GM12878 (cell line): ENCODE results near the gene ASB7. TPM values are rescaled to one million over a fixed set of nuclear protein-coding genes. Genes with fewer than 3 reads are reported as not detected.

Experiments used
- ATAC-seq: fragments of 200-7000 bp; cut with Tn5 transposase; 3 replicates; pipeline ENCODE4 v1.9.1; 2020; ENCODE audit warnings: mild to moderate bottlenecking, moderate library complexity
- BruUV-seq: library from RNA; stranded (reverse); fragments of 400-500 nt; replicated peaks from 2 replicates; lab custom pipeline; 2021; lab: Mats Ljungman, UMichigan
- CTCF ChIA-PET: fragments of 300-600 bp; sonication (Branson Sonifier 250); formaldehyde crosslinking; extraction: SDS; loops from one replicate; lab custom pipeline; 2021; ENCODE audit warnings: inconsistent platforms; lab: Yijun Ruan, JAX
- POLR2A ChIA-PET: fragments of 350-600 bp; formaldehyde crosslinking; extraction: SDS; loops from one replicate; lab custom pipeline; 2021; ENCODE audit warnings: inconsistent platforms; lab: Charles Lee
- RAD21 ChIA-PET: fragments of 300-600 bp; sonication (Branson Sonifier 250); formaldehyde crosslinking; loops from one replicate; lab custom pipeline; 2023; ENCODE audit warnings: antibody characterized with exemption; ENCODE audit not compliant: unreplicated experiment; lab: Charles Lee
- SMC1A ChIA-PET: fragments of 300-600 bp; sonication (Branson Sonifier 250); formaldehyde crosslinking; loops from one replicate; lab custom pipeline; 2023; ENCODE audit not compliant: unreplicated experiment, uncharacterized antibody; lab: Charles Lee
- DNase-seq: peaks from one replicate; pipeline ENCODE4 v3.0.0-alpha.2; 2011; ENCODE audit warnings: low read depth, low spot score
- FAIRE-seq: peaks from 3 replicates; lab custom pipeline; 2011; peaks lifted over from hg19 to GRCh38; lab: Jason Lieb, UNC
- H2AFZ ChIP-seq: 2 replicates; pipeline ENCODE4 v1.6.0; 2011; ENCODE audit warnings: low read depth, low read length, control low read depth; ENCODE audit not compliant: control insufficient read depth
- H3K27ac ChIP-seq: 2 replicates; pipeline ENCODE4 v1.5.1; 2011; ENCODE audit warnings: control low read depth; ENCODE audit not compliant: control insufficient read depth, insufficient read depth
- H3K27me3 ChIP-seq, 2 experiments: replicated peaks in 1 of 2; 2 replicates each; pipeline versions ENCODE4 v1.6.0 to v1.6.1; 2011; ENCODE audit warnings: low read length in 1 of 2; ENCODE audit not compliant: control insufficient read depth in 2 of 2, insufficient read depth in 2 of 2
- H3K36me3 ChIP-seq, 2 experiments: 2 replicates each; pipeline ENCODE4 v1.5.1; 2011; ENCODE audit warnings: low read length in 1 of 2; ENCODE audit not compliant: control insufficient read depth in 2 of 2, insufficient read depth in 2 of 2
- H3K4me1 ChIP-seq: 2 replicates; pipeline ENCODE4 v1.6.1; 2011; ENCODE audit warnings: mild to moderate bottlenecking, low read length, moderate library complexity, mixed read lengths; ENCODE audit not compliant: control insufficient read depth, insufficient read depth
- H3K4me2 ChIP-seq: 2 replicates; pipeline ENCODE4 v1.6.0; 2011; ENCODE audit warnings: control low read depth; ENCODE audit not compliant: control insufficient read depth, insufficient read depth
- H3K4me3 ChIP-seq: fragments of 200-600 bp; sonication (generic); 2 replicates; pipeline ENCODE4 v1.5.1; 2016
- H3K79me2 ChIP-seq: 2 replicates; pipeline ENCODE4 v1.6.0; 2011; ENCODE audit warnings: low read length; ENCODE audit not compliant: control insufficient read depth, insufficient read depth
- H3K9ac ChIP-seq: 2 replicates; pipeline ENCODE4 v1.8.0; 2011; ENCODE audit warnings: low read length, control low read depth, mixed read lengths; ENCODE audit not compliant: control insufficient read depth, insufficient read depth
- H3K9me3 ChIP-seq: replicated peaks from 3 replicates; pipeline ENCODE4 v1.5.1; 2011; ENCODE audit warnings: mild to moderate bottlenecking, low read length; ENCODE audit not compliant: control insufficient read depth, insufficient read depth
- H4K20me1 ChIP-seq: 2 replicates; pipeline ENCODE4 v1.6.0; 2011; ENCODE audit not compliant: control insufficient read depth, insufficient read depth
- BHLHE40 ChIP-seq, 2 experiments: fragments of 450-650 bp in 1 of 2; IDR thresholded peaks; 2 replicates each; pipeline ENCODE4 v1.6.1; 2011 to 2017; ENCODE audit warnings: low read depth in 2 of 2, borderline replicate concordance in 1 of 2, improper control_type of control experiment in 1 of 2, low read length in 1 of 2, mild to moderate bottlenecking in 1 of 2
- CREM ChIP-seq: IDR thresholded peaks from 2 replicates; pipeline ENCODE4 v1.6.1; 2014; ENCODE audit warnings: antibody characterized with exemption, low read depth
- E4F1 ChIP-seq: fragments of 450-650 bp; IDR thresholded peaks from 2 replicates; pipeline ENCODE4 v1.6.1; 2018; ENCODE audit warnings: borderline replicate concordance, mild to moderate bottlenecking; ENCODE audit not compliant: partially characterized antibody
- ETV6 ChIP-seq, 2 experiments: fragments of 450-650 bp in 1 of 2; IDR thresholded peaks in 1 of 2; conservative IDR thresholded peaks in 1 of 2; 2 replicates each; pipeline ENCODE4 v1.6.1; 2014; ENCODE audit warnings: antibody characterized with exemption in 1 of 2, borderline replicate concordance in 1 of 2, low read depth in 1 of 2, mild to moderate bottlenecking in 1 of 2, moderate library complexity in 1 of 2
- MEF2A ChIP-seq: IDR thresholded peaks from 2 replicates; pipeline ENCODE4 v1.6.1; 2011; ENCODE audit warnings: low read depth, mild to moderate bottlenecking, low read length, moderate library complexity; ENCODE audit not compliant: insufficient read depth
- TBL1XR1 ChIP-seq: IDR thresholded peaks from 2 replicates; pipeline ENCODE4 v1.6.1; 2012; ENCODE audit warnings: low read depth, low read length, improper control_type of control experiment
- YBX1 ChIP-seq: fragments of 450-650 bp; IDR thresholded peaks from 2 replicates; pipeline ENCODE4 v1.6.1; 2016; ENCODE audit warnings: antibody characterized with exemption
- ZSCAN29 ChIP-seq: fragments of 450-650 bp; IDR thresholded peaks from 2 replicates; pipeline ENCODE4 v1.6.1; 2017; ENCODE audit warnings: mild to moderate bottlenecking, moderate library complexity
- WGBS: methylation state at CpG from one replicate; pipeline ENCODE4 v1.1.6; 2016; ENCODE audit warnings: low lambda C conversion rate; ENCODE audit not compliant: insufficient replicate concordance, insufficient coverage; ENCODE audit errors: missing lambda C conversion rate; 5-methylcytosine and 5-hydroxymethylcytosine counted together
- in situ Hi-C: fragments of 300-500 bp; cut with MboI; formaldehyde crosslinking; loops from 9 replicates; pipeline ENCODE4 v1.14.3; 2018; ENCODE audit warnings: mixed read lengths
- intact Hi-C: fragments of 100-400 bp; cut with micrococcal nuclease; formaldehyde crosslinking; loops from one replicate; pipeline ENCODE4 v1.14.2; 2022; ENCODE audit not compliant: unreplicated experiment
- polyA plus RNA-seq, 11 experiments: library from polyadenylated mRNA; depleted of rRNA in 4 of 11; unstranded in 6 of 11; stranded (reverse) in 5 of 11; fragments of >200 nt; fragmentation: Nextera tagmentation in 4 of 11; fragmentation: Illumina TruSeq in 1 of 11; extraction: Ambion mirVana in 4 of 11; extraction: Trizol in 1 of 11; gene quantifications; 1 replicate in 1 of 11; 2 replicates in 10 of 11; pipeline versions ENCODE4 v1.2.1 to v1.2.3, GENCODE V29; 2011 to 2016; ENCODE audit warnings: inconsistent platforms in 2 of 11, missing spikeins in 2 of 11, low read depth in 1 of 11
- total RNA-seq, 4 experiments: library from RNA; depleted of rRNA in 3 of 4; stranded (reverse); fragments of >200 nt in 3 of 4; fragmentation: Illumina TruSeq in 1 of 4; extraction: Trizol in 1 of 4; gene quantifications; 2 replicates each; pipeline versions ENCODE4 v1.2.1 to v1.2.3, GENCODE V29; 2013 to 2021
- TF ChIP-seq, protein P1 (sequence below): fragments of 450-650 bp; IDR thresholded peaks from 2 replicates; pipeline ENCODE4 v1.6.1; 2016; ENCODE audit warnings: mild to moderate bottlenecking
- TF ChIP-seq, protein P2 (sequence below): IDR thresholded peaks from 2 replicates; pipeline ENCODE4 v1.6.1; 2011; ENCODE audit warnings: low read depth, low read length, improper control_type of control experiment, borderline replicate concordance

The ASB7 gene
- total and polyA plus RNA-seq, 10 of the 15 experiments (the other 5 are each of a cell fraction or from before 2014, with no cell fraction given): 2.7 to 13.9 (median 8.6) TPM

DNA sequence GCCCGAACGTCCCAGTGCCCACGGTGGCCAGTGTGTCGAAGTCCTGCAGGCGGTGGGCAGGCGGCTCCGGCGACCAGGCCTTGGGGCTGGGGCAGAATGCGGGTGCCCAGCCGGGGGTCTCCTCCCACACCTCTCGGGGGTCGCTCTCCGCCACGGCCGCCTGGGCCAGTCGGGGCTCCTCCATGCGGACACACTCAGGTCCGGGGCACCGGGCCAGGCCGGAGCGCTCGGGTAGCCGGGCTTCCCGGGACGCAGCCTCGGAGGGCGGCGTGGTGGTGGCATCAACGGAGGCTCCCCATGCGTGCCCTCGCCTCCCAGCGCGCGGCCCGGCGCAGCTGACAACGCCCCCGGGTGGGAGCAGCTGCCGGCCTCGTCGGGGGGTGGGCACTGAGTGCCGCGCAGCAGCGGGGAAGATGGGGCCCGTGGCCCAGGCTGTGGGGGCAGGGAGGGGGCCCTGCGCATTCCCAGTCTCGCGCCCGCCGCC, 43.6 kb upstream of the ASB7 start:
- WGBS: over 99% methylated on average over 32 of the region's 50 CpGs
- intact Hi-C loops: no loop called here
- Histone ChIP-seq H2AFZ (no peak overlapping the region), H3K4me3 (no peak overlapping the region), H3K9ac (no peak overlapping the region), H3K36me3 (no peaks in the 10 kb centered on the region), H4K20me1 (no peaks in the 10 kb centered on the region), H3K9me3 (no peaks in the 10 kb centered on the region; the same call in 2 of the 3 replicates), H3K27me3 (no peaks in the 10 kb centered on the region), H3K4me2 (no peak overlapping the region), H3K27ac (no peak overlapping the region), H3K79me2 (no peaks in the 10 kb centered on the region), H3K4me1 (no peaks in the 10 kb centered on the region)
- DNase-seq (no peak), FAIRE-seq (no peak), ATAC-seq (no peak)
- no TSS peak for BruUV-seq
- in situ Hi-C loops: no loop called here
- POLR2A ChIA-PET: no interaction called here
- TF ChIP-seq ETV6 (conservative IDR thresholded peaks at IDR 0.05 in 1 of 2, IDR thresholded peaks at IDR 0.05 in 1 of 2; ENCODE audit: borderline replicate concordance in 1 of 2, low read depth in 1 of 2): no peak
- TF ChIP-seq YBX1: no peak
- TF ChIP-seq, protein P1, sequence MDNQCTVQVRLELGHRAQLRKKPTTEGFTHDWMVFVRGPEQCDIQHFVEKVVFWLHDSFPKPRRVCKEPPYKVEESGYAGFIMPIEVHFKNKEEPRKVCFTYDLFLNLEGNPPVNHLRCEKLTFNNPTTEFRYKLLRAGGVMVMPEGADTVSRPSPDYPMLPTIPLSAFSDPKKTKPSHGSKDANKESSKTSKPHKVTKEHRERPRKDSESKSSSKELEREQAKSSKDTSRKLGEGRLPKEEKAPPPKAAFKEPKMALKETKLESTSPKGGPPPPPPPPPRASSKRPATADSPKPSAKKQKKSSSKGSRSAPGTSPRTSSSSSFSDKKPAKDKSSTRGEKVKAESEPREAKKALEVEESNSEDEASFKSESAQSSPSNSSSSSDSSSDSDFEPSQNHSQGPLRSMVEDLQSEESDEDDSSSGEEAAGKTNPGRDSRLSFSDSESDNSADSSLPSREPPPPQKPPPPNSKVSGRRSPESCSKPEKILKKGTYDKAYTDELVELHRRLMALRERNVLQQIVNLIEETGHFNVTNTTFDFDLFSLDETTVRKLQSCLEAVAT: no peak
- TF ChIP-seq BHLHE40 (IDR thresholded peaks at IDR 0.05; ENCODE audit: borderline replicate concordance in 1 of 2, low read depth in 2 of 2, low read length in 1 of 2): no peak
- no peak for TF ChIP-seq TBL1XR1
- TF ChIP-seq, all 136 proteins: peak for 0
- ChIA-PET CTCF (no interaction called here), RAD21 (no interaction called here), SMC1A (no interaction called here)

GRCh38 chr15:100559330-100559729, 43.1 kb upstream of the ASB7 start:
- in situ Hi-C loops: no loop called here
- BruUV-seq: no TSS peak
- ATAC-seq (no peak), DNase-seq (no peak), FAIRE-seq (no peak)
- RAD21 ChIA-PET: no interaction called here
- Histone ChIP-seq H3K9me3 (no peaks in the 10 kb centered on the region; the same call in 2 of the 3 replicates), H3K9ac (no peak overlapping the region), H4K20me1 (no peaks in the 10 kb centered on the region), H3K4me3 (no peak overlapping the region), H3K79me2 (no peaks in the 10 kb centered on the region), H2AFZ (no peak overlapping the region), H3K4me1 (no peaks in the 10 kb centered on the region), H3K27me3 (no peaks in the 10 kb centered on the region), H3K4me2 (no peak overlapping the region), H3K27ac (no peak overlapping the region), H3K36me3 (no peaks in the 10 kb centered on the region)
- intact Hi-C loops: no loop called here
- SMC1A ChIA-PET: no interaction called here
- CTCF ChIA-PET: interaction anchor here (0.9 kb wide), 1 partner anchor 120 kb away, joined by 3 read pairs; no protein-coding TSS in a partner anchor
- POLR2A ChIA-PET: no interaction called here
- WGBS: 97% methylated on average over 2 of the region's 2 CpGs
- TF ChIP-seq E4F1: no peak
- no peak for TF ChIP-seq CREM
- TF ChIP-seq MEF2A: no peak
- TF ChIP-seq, protein P2, sequence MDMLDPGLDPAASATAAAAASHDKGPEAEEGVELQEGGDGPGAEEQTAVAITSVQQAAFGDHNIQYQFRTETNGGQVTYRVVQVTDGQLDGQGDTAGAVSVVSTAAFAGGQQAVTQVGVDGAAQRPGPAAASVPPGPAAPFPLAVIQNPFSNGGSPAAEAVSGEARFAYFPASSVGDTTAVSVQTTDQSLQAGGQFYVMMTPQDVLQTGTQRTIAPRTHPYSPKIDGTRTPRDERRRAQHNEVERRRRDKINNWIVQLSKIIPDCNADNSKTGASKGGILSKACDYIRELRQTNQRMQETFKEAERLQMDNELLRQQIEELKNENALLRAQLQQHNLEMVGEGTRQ: no peak
- no peak for TF ChIP-seq ZSCAN29
